Bronchial epithelial cell (primary cell): ENCODE measurements around the gene CBFA2T3. TPM values are rescaled to one million over a fixed set of nuclear protein-coding genes. Genes with fewer than 3 reads are reported as not detected.

Source experiments
- DNase-seq: peaks from one replicate; pipeline ENCODE4 v3.0.0-alpha.2; 2010; ENCODE audit warnings: low read depth
- FAIRE-seq: peaks from 2 replicates; lab custom pipeline; 2011; peaks lifted over from hg19 to GRCh38; lab: Jason Lieb, UNC
- H3K27me3 ChIP-seq: 2 replicates; pipeline ENCODE4 v1.5.1; 2011; ENCODE audit warnings: low read length; ENCODE audit not compliant: control insufficient read depth, insufficient read depth
- H3K36me3 ChIP-seq: 2 replicates; pipeline ENCODE4 v1.5.1; 2011; ENCODE audit warnings: low read length; ENCODE audit not compliant: control insufficient read depth, insufficient read depth
- H3K4me3 ChIP-seq: 2 replicates; pipeline ENCODE4 v1.5.1; 2011; ENCODE audit warnings: mild to moderate bottlenecking, low read depth, low read length, control low read depth
- CTCF ChIP-seq: IDR thresholded peaks from 2 replicates; pipeline ENCODE4 v1.5.1; 2011; ENCODE audit warnings: mild to moderate bottlenecking, moderate library complexity, low read length, control low read depth, inconsistent platforms; ENCODE audit not compliant: insufficient read depth, severe bottlenecking
- total RNA-seq: library from RNA; depleted of rRNA; stranded (reverse); fragments of >200 nt; gene quantifications from 2 replicates; pipeline ENCODE4 v1.2.1, GENCODE V29; 2014

CBFA2T3 gene
- total RNA-seq, 1 donor from 2014 or later = 0.26 TPM

GRCh38 chr16:88883946-88884345 lies 93.1 kb downstream of the CBFA2T3 start:
- Histone ChIP-seq H3K4me3 (no peak overlapping the region), H3K36me3 (no peaks in the 10 kb centered on the region), H3K27me3 (peaks cover 2% of the 10 kb centered on the region)
- FAIRE-seq (no peak), DNase-seq (no peak)
- no peak for TF ChIP-seq CTCF

- no peak overlapping the region for H3K4me3 ChIP-seq
- no peak for FAIRE-seq
- no peaks in the 10 kb centered on the region for H3K36me3 ChIP-seq
- DNase-seq = no peak
- peaks cover 2% of the 10 kb centered on the region for H3K27me3 ChIP-seq
- TF ChIP-seq CTCF = no peak
Measured at GRCh38 chr16:88883117-88883895, 93.7 kb downstream of the CBFA2T3 start.

- DNase-seq (no peak), FAIRE-seq (no peak)
- no peak for TF ChIP-seq CTCF
- Histone ChIP-seq H3K4me3 (no peak overlapping the region), H3K36me3 (no peaks in the 10 kb centered on the region), H3K27me3 (peaks cover 4% of the 10 kb centered on the region)
Measured at GRCh38 chr16:88882358-88883030, 94.5 kb downstream of the CBFA2T3 start.

GRCh38 chr16:88881675-88882357 lies 95.2 kb downstream of the CBFA2T3 start:
- Histone ChIP-seq H3K36me3 (no peaks in the 10 kb centered on the region), H3K27me3 (peaks cover 4% of the 10 kb centered on the region), H3K4me3 (no peak overlapping the region)
- no peak for TF ChIP-seq CTCF
- DNase-seq (no peak), FAIRE-seq (no peak)

GRCh38 chr16:88881007-88881615 lies 95.9 kb downstream of the CBFA2T3 start:
- H3K4me3 ChIP-seq = peak overlapping the region; percentile 27
- no peak for FAIRE-seq
- H3K36me3 ChIP-seq = no peaks in the 10 kb centered on the region
- TF ChIP-seq CTCF = no peak
- peaks cover 4% of the 10 kb centered on the region for H3K27me3 ChIP-seq
- no peak for DNase-seq
